GM12878 (cell line): ENCODE results near the gene HIF1AN.

ENCODE experiments used
- CEBPB ChIP-seq, 2 experiments: fragments of 150-350 bp in 1 of 2; IDR thresholded peaks; 2 replicates each; pipeline ENCODE4 v1.6.1; 2012 to 2014; ENCODE audit warnings: low read depth in 2 of 2, low read length in 2 of 2, borderline replicate concordance in 1 of 2, inconsistent platforms in 1 of 2
- CHD1 ChIP-seq: IDR thresholded peaks from 2 replicates; pipeline ENCODE4 v1.6.1; 2012; ENCODE audit warnings: low read depth, low read length, improper control_type of control experiment
- CHD2 ChIP-seq: IDR thresholded peaks from 2 replicates; pipeline ENCODE4 v1.6.1; 2011; ENCODE audit warnings: low read depth, low read length, improper control_type of control experiment, borderline replicate concordance
- ELK1 ChIP-seq: IDR thresholded peaks from 2 replicates; pipeline ENCODE4 v1.6.1; 2012; ENCODE audit warnings: low read depth, low read length, improper control_type of control experiment
- EP300 ChIP-seq, 2 experiments: fragments of 150-350 bp in 1 of 2; IDR thresholded peaks; 2 replicates each; pipeline ENCODE4 v1.6.1; 2011 to 2012; ENCODE audit warnings: low read depth in 2 of 2, low read length in 2 of 2, borderline replicate concordance in 1 of 2, improper control_type of control experiment in 1 of 2, inconsistent platforms in 1 of 2; ENCODE audit not compliant: control insufficient read depth in 1 of 2
- HDAC2 ChIP-seq: fragments of 200-600 bp; sonication (generic); IDR thresholded peaks from 2 replicates; pipeline ENCODE4 v1.6.1; 2017
- MXI1 ChIP-seq: fragments of 150-350 bp; IDR thresholded peaks from 2 replicates; pipeline ENCODE4 v1.6.1; 2011; ENCODE audit warnings: low read depth, mild to moderate bottlenecking, inconsistent platforms, low read length, improper control_type of control experiment
- MYC ChIP-seq: IDR thresholded peaks from 2 replicates; pipeline ENCODE4 v1.6.1; 2011; ENCODE audit warnings: mild to moderate bottlenecking, low read length, moderate library complexity, inconsistent platforms; ENCODE audit not compliant: insufficient read depth, insufficient replicate concordance, insufficient read length, severe bottlenecking
- POLR2AphosphoS2 ChIP-seq: IDR thresholded peaks from 2 replicates; pipeline ENCODE4 v1.6.1; 2011; ENCODE audit warnings: low read depth, mild to moderate bottlenecking, low read length, improper control_type of control experiment, moderate library complexity
- RAD21 ChIP-seq: IDR thresholded peaks from 2 replicates; pipeline ENCODE4 v1.6.1; 2011; ENCODE audit warnings: mild to moderate bottlenecking, low read depth, low read length, moderate library complexity; ENCODE audit not compliant: insufficient read depth
- TBL1XR1 ChIP-seq: IDR thresholded peaks from 2 replicates; pipeline ENCODE4 v1.6.1; 2012; ENCODE audit warnings: low read depth, low read length, improper control_type of control experiment
- ZNF207 ChIP-seq: fragments of 450-650 bp; IDR thresholded peaks from 2 replicates; pipeline ENCODE4 v1.6.1; 2014; ENCODE audit warnings: antibody characterized with exemption, mild to moderate bottlenecking, borderline replicate concordance
- TF ChIP-seq, protein P1 (sequence below), 3 experiments: IDR thresholded peaks in 2 of 3; conservative IDR thresholded peaks in 1 of 3; 2 replicates each; pipeline ENCODE4 v1.5.1; 2011; ENCODE audit warnings: low read depth in 3 of 3, low read length in 3 of 3, mild to moderate bottlenecking in 3 of 3, control low read depth in 2 of 3, moderate library complexity in 2 of 3, inconsistent platforms in 1 of 3, mixed read lengths in 1 of 3; ENCODE audit not compliant: control insufficient read depth in 2 of 3, insufficient read depth in 1 of 3; ENCODE audit errors: extremely low read depth in 1 of 3
- TF ChIP-seq, protein P2 (sequence below): IDR thresholded peaks from 2 replicates; pipeline ENCODE4 v1.6.1; 2012; ENCODE audit warnings: low read depth, low read length, improper control_type of control experiment

DNA sequence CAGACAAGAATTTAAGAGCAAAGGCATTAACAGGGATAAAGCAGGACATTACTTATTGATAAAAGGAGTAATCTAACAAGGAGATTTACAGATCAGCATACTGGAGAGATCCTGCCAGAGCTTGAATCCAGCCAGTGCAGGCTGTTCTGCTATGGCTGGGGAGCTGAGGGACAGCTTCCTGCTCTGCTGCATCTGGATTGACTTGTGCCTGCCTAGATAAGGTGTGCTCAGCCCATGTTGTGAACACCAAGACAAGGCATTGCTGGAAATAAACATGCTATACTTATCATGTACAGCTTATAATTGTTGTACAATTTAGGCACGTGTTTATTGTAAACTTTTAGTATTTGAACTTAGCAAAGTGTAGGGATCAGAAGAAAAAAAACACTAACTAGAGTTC, 71.7 kb downstream of the HIF1AN start:
- TF ChIP-seq CEBPB (IDR thresholded peaks at IDR 0.05; ENCODE audit: borderline replicate concordance in 1 of 2, low read depth in 2 of 2, low read length in 2 of 2) (no peak), MYC (no peak), ELK1 (no peak), CHD2 (no peak), EP300 (IDR thresholded peaks at IDR 0.05; ENCODE audit: borderline replicate concordance in 1 of 2, control insufficient read depth in 1 of 2, low read depth in 2 of 2, low read length in 2 of 2) (no peak), MXI1 (no peak), HDAC2 (no peak), TBL1XR1 (no peak), ZNF207 (no peak), POLR2AphosphoS2 (no peak), RAD21 (no peak), CHD1 (no peak)
- TF ChIP-seq, protein P1, sequence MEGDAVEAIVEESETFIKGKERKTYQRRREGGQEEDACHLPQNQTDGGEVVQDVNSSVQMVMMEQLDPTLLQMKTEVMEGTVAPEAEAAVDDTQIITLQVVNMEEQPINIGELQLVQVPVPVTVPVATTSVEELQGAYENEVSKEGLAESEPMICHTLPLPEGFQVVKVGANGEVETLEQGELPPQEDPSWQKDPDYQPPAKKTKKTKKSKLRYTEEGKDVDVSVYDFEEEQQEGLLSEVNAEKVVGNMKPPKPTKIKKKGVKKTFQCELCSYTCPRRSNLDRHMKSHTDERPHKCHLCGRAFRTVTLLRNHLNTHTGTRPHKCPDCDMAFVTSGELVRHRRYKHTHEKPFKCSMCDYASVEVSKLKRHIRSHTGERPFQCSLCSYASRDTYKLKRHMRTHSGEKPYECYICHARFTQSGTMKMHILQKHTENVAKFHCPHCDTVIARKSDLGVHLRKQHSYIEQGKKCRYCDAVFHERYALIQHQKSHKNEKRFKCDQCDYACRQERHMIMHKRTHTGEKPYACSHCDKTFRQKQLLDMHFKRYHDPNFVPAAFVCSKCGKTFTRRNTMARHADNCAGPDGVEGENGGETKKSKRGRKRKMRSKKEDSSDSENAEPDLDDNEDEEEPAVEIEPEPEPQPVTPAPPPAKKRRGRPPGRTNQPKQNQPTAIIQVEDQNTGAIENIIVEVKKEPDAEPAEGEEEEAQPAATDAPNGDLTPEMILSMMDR (IDR thresholded peaks at IDR 0.05 in 2 of 3, conservative IDR thresholded peaks at IDR 0.05 in 1 of 3; ENCODE audit: control insufficient read depth in 2 of 3, extremely low read depth in 1 of 3, insufficient read depth in 1 of 3, low read depth in 3 of 3, low read length in 3 of 3): no peak
- TF ChIP-seq, protein P2, sequence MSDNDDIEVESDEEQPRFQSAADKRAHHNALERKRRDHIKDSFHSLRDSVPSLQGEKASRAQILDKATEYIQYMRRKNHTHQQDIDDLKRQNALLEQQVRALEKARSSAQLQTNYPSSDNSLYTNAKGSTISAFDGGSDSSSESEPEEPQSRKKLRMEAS: no peak
